ENCODE results near the gene HSPA14.

DNA sequence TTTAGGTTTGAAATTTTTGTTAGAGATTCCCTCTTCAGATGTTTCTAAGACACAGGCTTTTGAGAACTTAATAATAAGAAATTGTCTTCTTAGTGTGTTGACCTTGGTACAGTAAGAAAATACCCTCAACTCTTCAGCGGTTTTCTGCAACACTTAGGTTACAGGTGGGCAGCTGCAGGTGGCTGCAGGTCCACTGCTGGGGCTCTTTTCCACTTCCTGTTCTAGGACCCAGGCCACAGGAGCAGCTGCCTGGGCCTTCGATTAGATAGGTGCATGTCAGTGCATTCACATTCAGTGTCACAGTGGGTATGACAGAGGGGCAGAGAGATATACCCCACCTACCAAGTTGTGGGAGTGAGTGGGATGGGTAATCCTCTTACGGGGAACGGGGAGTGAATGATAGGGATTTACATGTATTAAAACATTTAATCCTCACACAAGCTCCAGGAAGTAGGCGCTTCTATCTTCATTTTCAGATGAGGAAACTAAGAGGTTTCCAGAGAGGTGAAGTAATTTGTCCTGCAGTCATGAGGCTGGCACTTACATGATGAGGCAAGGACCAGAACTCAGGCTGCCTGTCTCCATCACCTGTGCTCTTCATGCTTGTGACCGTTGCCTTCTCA is 20.3 kb downstream of the HSPA14 start:
- TF ChIP-seq TCF4 (CRISPR knock-in tag; IDR thresholded peaks at IDR 0.05; ENCODE audit: borderline replicate concordance), result no peak
- TF ChIP-seq, protein P1, sequence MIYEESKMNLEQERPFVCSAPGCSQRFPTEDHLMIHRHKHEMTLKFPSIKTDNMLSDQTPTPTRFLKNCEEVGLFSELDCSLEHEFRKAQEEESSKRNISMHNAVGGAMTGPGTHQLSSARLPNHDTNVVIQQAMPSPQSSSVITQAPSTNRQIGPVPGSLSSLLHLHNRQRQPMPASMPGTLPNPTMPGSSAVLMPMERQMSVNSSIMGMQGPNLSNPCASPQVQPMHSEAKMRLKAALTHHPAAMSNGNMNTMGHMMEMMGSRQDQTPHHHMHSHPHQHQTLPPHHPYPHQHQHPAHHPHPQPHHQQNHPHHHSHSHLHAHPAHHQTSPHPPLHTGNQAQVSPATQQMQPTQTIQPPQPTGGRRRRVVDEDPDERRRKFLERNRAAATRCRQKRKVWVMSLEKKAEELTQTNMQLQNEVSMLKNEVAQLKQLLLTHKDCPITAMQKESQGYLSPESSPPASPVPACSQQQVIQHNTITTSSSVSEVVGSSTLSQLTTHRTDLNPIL (CRISPR knock-in tag; IDR thresholded peaks at IDR 0.05; ENCODE audit: low read depth), result no peak
- TF ChIP-seq CSDC2 (CRISPR knock-in tag; IDR thresholded peaks at IDR 0.05), result no peak
- TF ChIP-seq ZFP30 (CRISPR knock-in tag; IDR thresholded peaks at IDR 0.05), result no peak
- TF ChIP-seq PATZ1 (CRISPR knock-in tag; IDR thresholded peaks at IDR 0.05; ENCODE audit: borderline replicate concordance), result no peak
- no peak for TF ChIP-seq OSR1 (CRISPR knock-in tag; IDR thresholded peaks at IDR 0.05)
- TF ChIP-seq RARB (CRISPR knock-in tag; IDR thresholded peaks at IDR 0.05), result no peak
- TF ChIP-seq, protein P2, sequence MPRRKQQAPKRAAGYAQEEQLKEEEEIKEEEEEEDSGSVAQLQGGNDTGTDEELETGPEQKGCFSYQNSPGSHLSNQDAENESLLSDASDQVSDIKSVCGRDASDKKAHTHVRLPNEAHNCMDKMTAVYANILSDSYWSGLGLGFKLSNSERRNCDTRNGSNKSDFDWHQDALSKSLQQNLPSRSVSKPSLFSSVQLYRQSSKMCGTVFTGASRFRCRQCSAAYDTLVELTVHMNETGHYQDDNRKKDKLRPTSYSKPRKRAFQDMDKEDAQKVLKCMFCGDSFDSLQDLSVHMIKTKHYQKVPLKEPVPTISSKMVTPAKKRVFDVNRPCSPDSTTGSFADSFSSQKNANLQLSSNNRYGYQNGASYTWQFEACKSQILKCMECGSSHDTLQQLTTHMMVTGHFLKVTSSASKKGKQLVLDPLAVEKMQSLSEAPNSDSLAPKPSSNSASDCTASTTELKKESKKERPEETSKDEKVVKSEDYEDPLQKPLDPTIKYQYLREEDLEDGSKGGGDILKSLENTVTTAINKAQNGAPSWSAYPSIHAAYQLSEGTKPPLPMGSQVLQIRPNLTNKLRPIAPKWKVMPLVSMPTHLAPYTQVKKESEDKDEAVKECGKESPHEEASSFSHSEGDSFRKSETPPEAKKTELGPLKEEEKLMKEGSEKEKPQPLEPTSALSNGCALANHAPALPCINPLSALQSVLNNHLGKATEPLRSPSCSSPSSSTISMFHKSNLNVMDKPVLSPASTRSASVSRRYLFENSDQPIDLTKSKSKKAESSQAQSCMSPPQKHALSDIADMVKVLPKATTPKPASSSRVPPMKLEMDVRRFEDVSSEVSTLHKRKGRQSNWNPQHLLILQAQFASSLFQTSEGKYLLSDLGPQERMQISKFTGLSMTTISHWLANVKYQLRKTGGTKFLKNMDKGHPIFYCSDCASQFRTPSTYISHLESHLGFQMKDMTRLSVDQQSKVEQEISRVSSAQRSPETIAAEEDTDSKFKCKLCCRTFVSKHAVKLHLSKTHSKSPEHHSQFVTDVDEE (CRISPR knock-in tag; IDR thresholded peaks at IDR 0.05), result no peak
- no peak for TF ChIP-seq ARNTL (CRISPR knock-in tag; IDR thresholded peaks at IDR 0.05; ENCODE audit: borderline replicate concordance, low read depth)
